Esophagus muscularis mucosa (tissue), 4 donors: ENCODE results near the gene MISP3.

ENCODE experiments used
- EP300 ChIP-seq: sonication (generic); formaldehyde crosslinking; IDR thresholded peaks from one replicate; pipeline ENCODE4 v1.6.1; 2017; ENCODE audit warnings: antibody characterized with exemption
- POLR2A ChIP-seq: fragments of 450-650 bp; IDR thresholded peaks from one replicate; pipeline ENCODE4 v1.6.1; 2017; ENCODE audit warnings: antibody characterized with exemption, moderate library complexity, mild to moderate bottlenecking, low read depth
- POLR2AphosphoS5 ChIP-seq, 2 donors: sonication (generic); formaldehyde crosslinking; IDR thresholded peaks; one replicate each; pipeline ENCODE4 v1.6.1; 2017; ENCODE audit warnings: antibody characterized with exemption in 2 of 2
- TF ChIP-seq, protein P1 (sequence below), 3 experiments: fragments of 200-600 bp in 2 of 3; fragments of 450-650 bp in 1 of 3; sonication (generic) in 2 of 3; IDR thresholded peaks; one replicate each; pipeline ENCODE4 v1.5.1; 2017 to 2019; ENCODE audit warnings: antibody characterized with exemption in 3 of 3, mild to moderate bottlenecking in 2 of 3, moderate library complexity in 1 of 3

DNA sequence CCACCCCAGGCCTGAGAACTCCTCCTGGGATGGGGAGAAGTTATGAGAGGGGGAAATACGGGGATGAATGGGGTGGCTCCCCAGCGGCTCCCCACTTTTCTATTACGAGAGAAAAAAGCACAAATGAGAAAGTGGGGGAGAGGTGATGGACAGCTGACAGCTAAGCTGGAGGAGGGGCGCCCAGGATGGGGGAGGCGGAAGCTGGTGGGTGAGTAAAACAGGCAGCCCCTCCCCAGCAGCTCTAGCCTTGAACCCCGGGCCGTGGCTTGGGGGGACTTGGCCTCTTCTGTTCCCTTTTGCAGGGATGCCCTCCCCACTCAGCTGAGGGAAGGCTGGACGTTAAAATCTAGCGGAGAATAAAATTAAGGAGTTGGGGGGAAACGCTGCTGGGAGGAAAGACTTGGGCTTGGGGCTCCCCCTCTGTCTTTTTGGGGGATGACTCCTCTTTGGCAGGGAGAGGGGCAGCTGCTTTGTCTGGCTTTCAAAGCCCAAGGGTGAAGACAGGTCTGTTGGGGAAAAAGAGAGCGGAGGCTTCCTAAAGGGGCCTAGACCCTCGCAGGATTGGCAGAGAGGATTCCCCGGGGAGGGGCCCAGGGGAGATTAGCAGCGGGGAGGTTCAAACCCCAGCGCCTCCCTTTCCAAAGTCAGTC lies 19.4 kb downstream of the MISP3 start:
- no peak for TF ChIP-seq POLR2A
- TF ChIP-seq, protein P1, sequence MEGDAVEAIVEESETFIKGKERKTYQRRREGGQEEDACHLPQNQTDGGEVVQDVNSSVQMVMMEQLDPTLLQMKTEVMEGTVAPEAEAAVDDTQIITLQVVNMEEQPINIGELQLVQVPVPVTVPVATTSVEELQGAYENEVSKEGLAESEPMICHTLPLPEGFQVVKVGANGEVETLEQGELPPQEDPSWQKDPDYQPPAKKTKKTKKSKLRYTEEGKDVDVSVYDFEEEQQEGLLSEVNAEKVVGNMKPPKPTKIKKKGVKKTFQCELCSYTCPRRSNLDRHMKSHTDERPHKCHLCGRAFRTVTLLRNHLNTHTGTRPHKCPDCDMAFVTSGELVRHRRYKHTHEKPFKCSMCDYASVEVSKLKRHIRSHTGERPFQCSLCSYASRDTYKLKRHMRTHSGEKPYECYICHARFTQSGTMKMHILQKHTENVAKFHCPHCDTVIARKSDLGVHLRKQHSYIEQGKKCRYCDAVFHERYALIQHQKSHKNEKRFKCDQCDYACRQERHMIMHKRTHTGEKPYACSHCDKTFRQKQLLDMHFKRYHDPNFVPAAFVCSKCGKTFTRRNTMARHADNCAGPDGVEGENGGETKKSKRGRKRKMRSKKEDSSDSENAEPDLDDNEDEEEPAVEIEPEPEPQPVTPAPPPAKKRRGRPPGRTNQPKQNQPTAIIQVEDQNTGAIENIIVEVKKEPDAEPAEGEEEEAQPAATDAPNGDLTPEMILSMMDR (IDR thresholded peaks at IDR 0.05): no peak
- TF ChIP-seq EP300: no peak
- no peak for TF ChIP-seq POLR2AphosphoS5 (IDR thresholded peaks at IDR 0.05)
